Lower leg skin (tissue), 3 donors: Measurements from ENCODE around the gene FAM135A.

Source experiments
- POLR2A ChIP-seq, 2 donors: fragments of 450-650 bp; IDR thresholded peaks; one replicate each; pipeline ENCODE4 v1.6.1; 2016 to 2017; ENCODE audit warnings: antibody characterized with exemption in 2 of 2, mild to moderate bottlenecking in 1 of 2, moderate library complexity in 1 of 2
- TF ChIP-seq, protein P1 (sequence below), 3 donors: fragments of 450-650 bp; IDR thresholded peaks; one replicate each; pipeline ENCODE4 v1.5.1; 2016; ENCODE audit warnings: antibody characterized with exemption in 3 of 3, mild to moderate bottlenecking in 3 of 3, moderate library complexity in 2 of 3

DNA sequence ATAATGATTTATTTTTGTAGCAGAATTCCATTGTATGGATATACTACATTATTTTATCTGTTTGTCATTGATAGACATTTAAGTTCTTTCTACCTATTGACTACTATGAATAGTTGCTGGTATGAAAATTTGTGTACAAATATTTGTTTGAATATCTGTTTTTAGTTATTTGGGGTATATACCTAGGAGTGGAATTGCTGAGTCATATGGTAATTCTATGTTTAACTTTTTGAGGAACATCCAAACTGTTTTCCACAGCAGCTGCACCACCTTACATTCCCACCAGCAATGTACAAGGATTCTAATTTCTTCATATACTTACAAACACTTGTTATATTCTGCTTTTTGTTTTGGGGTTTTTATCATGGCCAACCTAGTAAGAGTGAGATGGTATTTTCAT, 97.3 kb downstream of the FAM135A start:
- no peak for TF ChIP-seq POLR2A (IDR thresholded peaks at IDR 0.05)
- TF ChIP-seq, protein P1, sequence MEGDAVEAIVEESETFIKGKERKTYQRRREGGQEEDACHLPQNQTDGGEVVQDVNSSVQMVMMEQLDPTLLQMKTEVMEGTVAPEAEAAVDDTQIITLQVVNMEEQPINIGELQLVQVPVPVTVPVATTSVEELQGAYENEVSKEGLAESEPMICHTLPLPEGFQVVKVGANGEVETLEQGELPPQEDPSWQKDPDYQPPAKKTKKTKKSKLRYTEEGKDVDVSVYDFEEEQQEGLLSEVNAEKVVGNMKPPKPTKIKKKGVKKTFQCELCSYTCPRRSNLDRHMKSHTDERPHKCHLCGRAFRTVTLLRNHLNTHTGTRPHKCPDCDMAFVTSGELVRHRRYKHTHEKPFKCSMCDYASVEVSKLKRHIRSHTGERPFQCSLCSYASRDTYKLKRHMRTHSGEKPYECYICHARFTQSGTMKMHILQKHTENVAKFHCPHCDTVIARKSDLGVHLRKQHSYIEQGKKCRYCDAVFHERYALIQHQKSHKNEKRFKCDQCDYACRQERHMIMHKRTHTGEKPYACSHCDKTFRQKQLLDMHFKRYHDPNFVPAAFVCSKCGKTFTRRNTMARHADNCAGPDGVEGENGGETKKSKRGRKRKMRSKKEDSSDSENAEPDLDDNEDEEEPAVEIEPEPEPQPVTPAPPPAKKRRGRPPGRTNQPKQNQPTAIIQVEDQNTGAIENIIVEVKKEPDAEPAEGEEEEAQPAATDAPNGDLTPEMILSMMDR (IDR thresholded peaks at IDR 0.05) = no peak
